Upper lobe of left lung (tissue), 6 donors: ENCODE measurements around the gene PSME3IP1. TPM values are rescaled to one million over a fixed set of nuclear protein-coding genes. Genes with fewer than 3 reads are reported as not detected.

Experiments used
- ATAC-seq, 2 donors: fragments of 200-7000 bp; cut with Tn5 transposase; one replicate each; pipeline ENCODE4 v1.9.1; 2022; ENCODE audit warnings: mild to moderate bottlenecking in 2 of 2, moderate library complexity in 2 of 2; ENCODE audit not compliant: low FRiP score in 2 of 2
- DNase-seq, 2 donors: peaks; one replicate each; pipeline ENCODE4 v3.0.0-alpha.2; 2019 to 2020
- H3K27ac ChIP-seq, 4 donors: fragments of 200-600 bp; sonication (generic); one replicate each; pipeline ENCODE4 v1.5.1; 2016 to 2019
- H3K27me3 ChIP-seq, 4 donors: fragments of 200-600 bp; sonication (generic); one replicate each; pipeline ENCODE4 v1.5.1; 2017 to 2019
- H3K36me3 ChIP-seq, 4 donors: fragments of 200-600 bp; sonication (generic); one replicate each; pipeline ENCODE4 v1.5.1; 2016 to 2019
- H3K4me1 ChIP-seq, 4 donors: fragments of 200-600 bp; sonication (generic); one replicate each; pipeline ENCODE4 v1.5.1; 2018 to 2019
- H3K4me3 ChIP-seq, 4 donors: fragments of 200-600 bp; sonication (generic); one replicate each; pipeline ENCODE4 v1.5.1; 2017 to 2019; ENCODE audit warnings: mild to moderate bottlenecking in 2 of 4, moderate library complexity in 1 of 4
- H3K9me3 ChIP-seq, 4 donors: fragments of 200-600 bp; sonication (generic); one replicate each; pipeline ENCODE4 v1.5.1; 2018 to 2019
- EP300 ChIP-seq, 4 donors: sonication (generic); formaldehyde crosslinking; IDR thresholded peaks; one replicate each; pipeline ENCODE4 v1.5.1; 2017; ENCODE audit warnings: antibody characterized with exemption in 4 of 4, control low read depth in 2 of 4
- POLR2A ChIP-seq, 4 donors: fragments of 450-650 bp; IDR thresholded peaks; one replicate each; pipeline ENCODE4 v1.5.1; 2016 to 2017; ENCODE audit warnings: antibody characterized with exemption in 4 of 4, mild to moderate bottlenecking in 2 of 4
- POLR2AphosphoS5 ChIP-seq, 2 donors: sonication (generic); formaldehyde crosslinking; IDR thresholded peaks; one replicate each; pipeline ENCODE4 v1.5.1; 2017; ENCODE audit warnings: antibody characterized with exemption in 2 of 2
- WGBS, 2 donors: methylation state at CpG; one replicate each; pipeline ENCODE4 v1.1.5; 2017 to 2018; 5-methylcytosine and 5-hydroxymethylcytosine counted together
- total RNA-seq, 6 donors: library from RNA; depleted of rRNA in 4 of 6; stranded (reverse); fragments of >200 nt in 4 of 6; gene quantifications; one replicate each; pipeline versions ENCODE4 v1.1.0 to v1.2.1, GENCODE V29; 2016 to 2021
- TF ChIP-seq, protein P1 (sequence below), 6 experiments: fragments of 450-650 bp in 4 of 6; fragments of 200-600 bp in 2 of 6; sonication (generic) in 2 of 6; IDR thresholded peaks; one replicate each; pipeline ENCODE4 v1.5.1; 2016 to 2019; ENCODE audit warnings: antibody characterized with exemption in 6 of 6
- donor health status: DM: no; HTN: no; CAD: no; lungs with moderate emphysema.
- donor health status: DM: no; HTN: yes; CAD: no; lungs with severe emphysema.

PSME3IP1 gene
- total RNA-seq, 6 donors from 2014 or later = 49.9 to 113 (median 75.2) TPM

DNA sequence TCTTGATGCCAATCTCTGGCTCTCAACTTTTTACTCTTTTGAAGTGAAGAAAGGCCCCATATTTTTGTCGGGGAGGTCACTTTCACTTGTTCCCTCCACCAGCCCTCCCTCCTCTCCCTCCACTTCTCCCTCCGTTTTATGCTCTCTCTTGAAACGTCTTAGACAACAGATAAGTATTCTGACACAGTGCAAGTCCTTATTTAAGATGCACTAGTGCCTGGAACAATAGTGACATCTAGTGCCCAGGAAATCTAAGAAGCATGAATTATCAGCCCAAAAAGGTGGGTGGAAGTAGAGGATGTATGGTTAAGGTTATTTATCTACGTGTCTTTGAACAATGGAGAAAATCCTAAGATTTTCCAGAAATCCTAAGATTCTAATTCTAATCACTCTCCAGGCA is 17.9 kb downstream of the PSME3IP1 start:
- Histone ChIP-seq H3K4me1 (peaks cover 20 to 22% (median 21%) of the 10 kb centered on the region in 4 donors), H3K4me3 (no peak overlapping the region), H3K9me3 (no peaks in the 10 kb centered on the region), H3K36me3 (peaks cover 13 to 77% (median 51%) of the 10 kb centered on the region in 4 donors), H3K27me3 (no peaks in the 10 kb centered on the region), H3K27ac (peak overlapping the region; percentile 67 to 73 (median 70))
- 7 to 11% methylated on average over 4 of the region's 4 CpGs for WGBS, 2 donors
- ATAC-seq = peak; percentile 79 to 87
- TF ChIP-seq, protein P1, sequence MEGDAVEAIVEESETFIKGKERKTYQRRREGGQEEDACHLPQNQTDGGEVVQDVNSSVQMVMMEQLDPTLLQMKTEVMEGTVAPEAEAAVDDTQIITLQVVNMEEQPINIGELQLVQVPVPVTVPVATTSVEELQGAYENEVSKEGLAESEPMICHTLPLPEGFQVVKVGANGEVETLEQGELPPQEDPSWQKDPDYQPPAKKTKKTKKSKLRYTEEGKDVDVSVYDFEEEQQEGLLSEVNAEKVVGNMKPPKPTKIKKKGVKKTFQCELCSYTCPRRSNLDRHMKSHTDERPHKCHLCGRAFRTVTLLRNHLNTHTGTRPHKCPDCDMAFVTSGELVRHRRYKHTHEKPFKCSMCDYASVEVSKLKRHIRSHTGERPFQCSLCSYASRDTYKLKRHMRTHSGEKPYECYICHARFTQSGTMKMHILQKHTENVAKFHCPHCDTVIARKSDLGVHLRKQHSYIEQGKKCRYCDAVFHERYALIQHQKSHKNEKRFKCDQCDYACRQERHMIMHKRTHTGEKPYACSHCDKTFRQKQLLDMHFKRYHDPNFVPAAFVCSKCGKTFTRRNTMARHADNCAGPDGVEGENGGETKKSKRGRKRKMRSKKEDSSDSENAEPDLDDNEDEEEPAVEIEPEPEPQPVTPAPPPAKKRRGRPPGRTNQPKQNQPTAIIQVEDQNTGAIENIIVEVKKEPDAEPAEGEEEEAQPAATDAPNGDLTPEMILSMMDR (IDR thresholded peaks at IDR 0.05) = peak; percentile 25 to 73 (median 60)
- TF ChIP-seq EP300 (IDR thresholded peaks at IDR 0.05) = no peak
- no peak for TF ChIP-seq POLR2A (IDR thresholded peaks at IDR 0.05)
- DNase-seq = no peak

DNA sequence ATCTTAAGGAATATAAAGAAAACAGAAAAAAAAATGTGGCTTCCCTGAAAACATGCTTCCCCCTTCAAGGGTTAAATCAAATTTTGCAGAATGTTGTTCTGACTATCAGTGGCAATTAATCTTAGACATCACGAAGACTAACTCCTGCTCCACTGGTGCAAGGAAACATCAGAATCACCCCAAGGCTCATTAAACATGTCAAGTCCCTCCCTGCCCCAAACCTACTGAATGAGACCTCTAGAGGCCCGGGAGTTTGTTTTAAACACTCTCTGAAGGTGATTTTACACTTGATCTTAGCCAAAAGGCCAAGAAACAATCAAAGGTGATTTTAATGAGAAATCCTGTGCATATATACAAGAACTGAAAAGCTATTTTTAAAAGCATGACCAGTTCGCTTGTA is 18.3 kb downstream of the PSME3IP1 start:
- WGBS, 2 donors = 39 to 45% methylated on average over 3 of the region's 3 CpGs
- TF ChIP-seq, protein P1 (IDR thresholded peaks at IDR 0.05) = no peak
- TF ChIP-seq POLR2AphosphoS5 (IDR thresholded peaks at IDR 0.05) = no peak
- no peak for TF ChIP-seq POLR2A (IDR thresholded peaks at IDR 0.05)
- TF ChIP-seq EP300 (IDR thresholded peaks at IDR 0.05) = no peak
- Histone ChIP-seq H3K36me3 (peaks cover 13 to 77% (median 51%) of the 10 kb centered on the region in 4 donors), H3K4me1 (peaks cover 20 to 22% (median 21%) of the 10 kb centered on the region in 4 donors), H3K27me3 (no peaks in the 10 kb centered on the region), H3K9me3 (no peaks in the 10 kb centered on the region), H3K4me3 (no peak overlapping the region), H3K27ac (peak overlapping the region; percentile 67 to 73 (median 70))
- ATAC-seq (no peak), DNase-seq (no peak)

DNA sequence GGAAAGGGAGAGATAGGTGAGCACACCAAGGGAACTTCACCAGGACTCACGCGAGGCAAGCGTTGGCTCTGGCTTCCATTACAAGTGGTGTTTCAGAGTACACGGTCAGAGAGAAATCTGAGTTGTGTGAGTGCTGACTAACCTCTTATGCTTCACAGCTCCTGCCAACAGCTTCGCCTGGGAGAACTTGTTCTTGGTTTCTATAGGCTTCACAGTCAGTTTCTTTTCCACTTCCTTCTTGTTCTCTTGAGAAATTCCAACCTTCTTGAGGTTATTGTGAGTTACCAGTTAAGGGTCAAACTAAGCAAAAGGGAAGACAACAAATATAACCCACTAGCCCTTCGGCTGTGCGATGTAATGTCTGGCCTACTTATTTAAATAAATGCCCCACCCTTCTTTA is 18.9 kb downstream of the PSME3IP1 start:
- DNase-seq (peak in 1 of 2 donors; percentile 81), ATAC-seq (peak; percentile 84 to 94)
- 39 to 56% methylated on average over 7 of the region's 7 CpGs for WGBS, 2 donors
- Histone ChIP-seq H3K4me3 (no peak overlapping the region), H3K4me1 (peaks cover 20 to 22% (median 21%) of the 10 kb centered on the region in 4 donors), H3K36me3 (peaks cover 13 to 77% (median 47%) of the 10 kb centered on the region in 4 donors), H3K27me3 (no peaks in the 10 kb centered on the region), H3K27ac (peak overlapping the region; percentile 67 to 73 (median 70)), H3K9me3 (no peaks in the 10 kb centered on the region)
- TF ChIP-seq, protein P1 (IDR thresholded peaks at IDR 0.05) = no peak
- TF ChIP-seq EP300 (IDR thresholded peaks at IDR 0.05) (peak in 1 of 4 donors; percentile 31), POLR2AphosphoS5 (IDR thresholded peaks at IDR 0.05) (peak; percentile 23 to 29), POLR2A (IDR thresholded peaks at IDR 0.05) (no peak)

DNA sequence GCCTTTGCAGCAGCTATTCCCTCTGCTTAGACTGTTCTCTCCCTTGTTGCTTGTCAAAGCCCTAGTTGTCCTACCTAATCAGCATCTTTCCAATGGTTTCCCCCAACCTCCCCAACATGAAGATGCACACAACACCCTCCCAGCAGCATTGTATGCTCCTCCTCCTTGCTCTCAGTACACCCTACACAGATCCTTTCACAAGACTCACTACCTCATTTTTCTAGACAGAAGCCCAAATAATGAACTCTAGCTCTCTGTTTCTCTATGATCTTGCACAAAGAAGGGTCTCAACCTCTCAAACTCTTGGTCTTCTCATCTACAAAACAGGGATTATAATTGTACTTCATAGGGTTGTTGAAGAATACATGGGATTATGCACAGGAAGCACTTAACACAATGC is 19.4 kb downstream of the PSME3IP1 start:
- peaks cover 20 to 22% (median 21%) of the 10 kb centered on the region in 4 donors for H3K4me1 ChIP-seq
- peak overlapping the region; percentile 67 to 73 (median 70) for H3K27ac ChIP-seq
- TF ChIP-seq, protein P1 (IDR thresholded peaks at IDR 0.05) = no peak
- TF ChIP-seq POLR2A (IDR thresholded peaks at IDR 0.05) (no peak), POLR2AphosphoS5 (IDR thresholded peaks at IDR 0.05) (no peak), EP300 (IDR thresholded peaks at IDR 0.05) (no peak)
- no peaks in the 10 kb centered on the region for H3K9me3 ChIP-seq
- no peaks in the 10 kb centered on the region for H3K27me3 ChIP-seq
- ATAC-seq (peak in 1 of 2 donors; percentile 38), DNase-seq (no peak)
- no peak overlapping the region for H3K4me3 ChIP-seq
- peaks cover 10 to 76% (median 43%) of the 10 kb centered on the region in 4 donors for H3K36me3 ChIP-seq

DNA sequence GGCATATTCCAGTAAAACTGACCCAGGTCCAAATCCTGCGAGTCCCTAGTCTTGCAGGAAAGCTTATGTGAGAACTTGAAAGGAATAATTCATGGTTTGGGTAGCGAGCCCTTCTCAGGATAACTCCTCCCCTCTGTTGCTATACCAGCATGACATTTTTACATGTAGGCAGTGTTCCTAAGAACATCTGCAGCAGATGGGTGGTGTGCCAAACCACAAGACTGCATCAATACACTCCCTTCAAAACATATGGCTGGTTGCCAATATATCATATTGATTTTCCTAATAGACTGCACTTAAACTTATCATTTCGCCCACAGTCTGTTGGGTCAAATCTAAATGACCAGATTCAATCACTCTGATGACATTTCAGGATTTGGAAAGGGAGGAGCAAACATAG is 19.9 kb downstream of the PSME3IP1 start:
- TF ChIP-seq POLR2A (IDR thresholded peaks at IDR 0.05) = no peak
- TF ChIP-seq POLR2AphosphoS5 (IDR thresholded peaks at IDR 0.05) = no peak
- TF ChIP-seq, protein P1 (IDR thresholded peaks at IDR 0.05) = no peak
- no peak for TF ChIP-seq EP300 (IDR thresholded peaks at IDR 0.05)
- H3K4me3 ChIP-seq = no peak overlapping the region
- peak overlapping the region; percentile 67 to 73 (median 70) for H3K27ac ChIP-seq
- WGBS, 2 donors = 76 to 87% methylated on average over 3 of the region's 3 CpGs
- DNase-seq = no peak
- H3K4me1 ChIP-seq = peaks cover 20 to 22% (median 21%) of the 10 kb centered on the region in 4 donors
- no peaks in the 10 kb centered on the region for H3K9me3 ChIP-seq
- peaks cover 5 to 71% (median 38%) of the 10 kb centered on the region in 4 donors for H3K36me3 ChIP-seq
- peak in 1 of 2 donors; percentile 45 for ATAC-seq
- no peaks in the 10 kb centered on the region for H3K27me3 ChIP-seq
